ENCODE results near the gene PROX1.
A peak's percentile ranks its signal among the peaks of the same experiment; 100 is the strongest.

PROX1 gene

DNA sequence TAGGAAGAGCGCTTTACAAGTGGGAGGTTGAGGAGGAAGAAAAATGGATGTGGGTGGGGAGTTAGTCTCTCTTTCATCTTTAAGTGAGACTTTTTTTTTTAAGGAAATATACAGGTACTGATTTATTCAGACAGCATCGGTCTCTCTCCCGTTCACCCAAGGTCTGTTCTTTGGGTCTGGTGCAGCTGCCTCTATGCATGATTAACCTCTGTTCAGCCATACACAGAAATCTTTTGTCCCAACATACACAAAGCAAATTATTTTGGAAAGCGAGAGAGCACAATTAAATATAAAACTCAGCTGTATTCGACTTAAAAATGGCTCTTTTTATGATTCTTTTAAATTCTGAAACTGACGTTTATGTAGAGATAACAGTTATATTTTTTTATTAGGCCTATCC is 11.0 kb downstream of the PROX1 start:
- DNase-seq (ENCODE audit: low spot score) = no peak

- DNase-seq (ENCODE audit: low spot score) = no peak
These were observed 12.0 kb downstream of the PROX1 start for GRCh38 chr1:213999732-214000131.

GRCh38 chr1:214002060-214002459 is 14.3 kb downstream of the PROX1 start:
- no peak for DNase-seq (ENCODE audit: low spot score)

DNA sequence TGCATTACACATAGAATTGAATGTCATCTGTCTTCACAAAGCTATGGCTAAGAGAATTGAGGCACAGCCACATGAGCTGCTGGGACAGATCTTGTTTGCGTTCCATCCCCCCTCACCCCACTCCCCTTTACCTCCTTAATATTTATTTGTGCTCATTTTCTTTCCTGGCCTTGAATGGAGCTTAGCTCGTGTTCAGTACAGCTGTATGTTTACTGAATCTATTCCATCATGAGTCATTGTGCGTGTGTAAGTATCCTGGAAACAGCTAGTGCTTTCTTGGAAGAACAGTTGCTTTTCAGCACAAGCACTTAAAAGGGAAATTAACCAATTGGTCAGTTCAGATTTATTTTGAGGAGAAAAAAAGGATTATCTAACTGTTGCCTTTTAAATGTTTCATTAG is 14.7 kb downstream of the PROX1 start:
- DNase-seq (ENCODE audit: low spot score) = no peak

- DNase-seq (ENCODE audit: low spot score) = no peak
These were observed 15.5 kb downstream of the PROX1 start for GRCh38 chr1:214003233-214003632.

- no peak for DNase-seq (ENCODE audit: low spot score)
These were observed 16.2 kb downstream of the PROX1 start for GRCh38 chr1:214004014-214004413.

DNA sequence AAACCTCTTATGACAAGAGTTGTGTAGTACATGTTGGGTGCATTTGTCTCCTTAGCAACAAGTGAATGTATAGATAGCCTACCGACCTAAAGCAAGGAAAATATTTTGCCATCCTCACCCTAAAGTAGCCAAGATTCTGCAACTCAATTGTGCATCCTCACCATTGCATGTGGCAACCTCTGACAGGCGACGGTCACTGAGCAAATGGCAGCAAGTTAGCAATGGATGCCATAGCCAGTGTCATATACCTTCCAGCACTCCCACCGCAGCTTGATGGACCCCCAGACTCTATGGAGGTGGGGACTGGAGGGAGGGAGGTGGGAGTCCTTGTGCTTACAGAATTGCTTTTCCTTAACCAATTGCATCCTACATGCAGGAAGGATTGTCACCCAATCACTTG is 17.0 kb downstream of the PROX1 start:
- no peak for DNase-seq (ENCODE audit: low spot score)

- no peak for DNase-seq (ENCODE audit: low spot score)
These were observed 17.9 kb downstream of the PROX1 start for GRCh38 chr1:214005708-214006107.

GRCh38 chr1:214006845-214007244 is 19.1 kb downstream of the PROX1 start:
- DNase-seq (ENCODE audit: low spot score) = no peak

GRCh38 chr1:214008347-214008746 is 20.6 kb downstream of the PROX1 start:
- DNase-seq (ENCODE audit: low spot score) = no peak

DNA sequence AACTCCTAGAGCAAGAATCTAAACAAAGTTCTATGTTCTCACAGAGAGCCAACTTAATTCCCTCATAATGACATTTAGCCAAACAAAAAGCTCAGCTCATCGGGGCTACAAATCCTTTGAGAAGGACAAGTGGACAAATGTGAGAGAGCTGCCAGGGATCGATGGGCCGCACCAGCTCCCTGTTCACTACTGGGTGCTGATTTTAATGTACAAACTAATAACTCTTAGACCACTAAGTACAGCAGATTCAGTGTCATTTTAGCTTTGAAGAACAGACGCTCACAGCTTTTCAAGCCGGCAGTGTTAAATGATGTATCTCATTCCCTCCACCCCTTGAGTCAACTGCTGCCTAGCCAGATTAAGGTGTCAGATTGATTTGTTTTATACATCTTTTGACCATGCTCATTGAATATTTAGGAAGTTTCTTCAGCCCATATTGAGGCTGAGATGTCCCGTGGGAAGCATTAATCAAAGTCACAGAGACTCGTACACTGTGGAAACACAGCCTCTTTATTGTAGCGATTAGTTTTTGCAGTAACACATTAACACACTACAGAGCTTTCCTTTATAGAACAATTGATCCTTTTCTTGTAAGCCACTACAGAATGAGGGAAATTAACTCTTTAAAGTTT is 21.1 kb downstream of the PROX1 start:
- no peak for DNase-seq (ENCODE audit: low spot score)

DNA sequence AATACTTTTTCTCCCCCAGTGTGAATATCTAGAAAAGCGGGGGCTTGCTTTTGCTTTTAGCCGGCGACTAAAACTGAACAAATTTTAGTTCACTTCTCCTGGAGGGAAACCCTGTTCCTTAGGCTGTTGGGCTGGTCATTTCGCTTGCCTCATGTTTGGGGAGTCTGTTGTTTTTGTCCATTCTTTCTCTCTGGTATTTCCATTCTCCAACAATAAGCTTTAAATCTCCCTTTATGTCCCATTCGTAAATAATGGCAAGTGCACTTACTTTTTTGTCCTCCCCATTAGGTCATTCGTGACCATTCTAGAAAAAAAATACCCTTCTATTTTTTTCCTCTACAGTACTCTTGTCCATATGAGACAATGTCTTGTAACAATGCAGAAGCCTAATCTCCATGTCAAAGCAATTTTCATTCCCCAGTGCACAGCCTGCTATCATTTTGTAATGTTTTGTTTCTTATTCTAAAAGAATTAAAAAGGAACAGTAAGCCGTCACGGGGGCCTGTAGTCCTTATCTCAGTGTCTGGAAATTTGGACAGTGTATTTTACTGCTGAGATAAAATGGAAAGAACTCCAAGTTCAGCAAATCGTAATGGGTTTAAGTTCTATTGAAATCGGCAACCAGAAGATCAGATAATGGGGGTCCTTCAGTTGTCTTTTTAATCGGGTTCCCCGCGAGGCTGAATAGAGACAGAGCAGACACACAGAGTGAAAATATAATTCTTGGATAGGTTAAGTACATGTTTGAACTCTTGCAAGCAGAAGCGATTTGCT is 21.8 kb downstream of the PROX1 start:
- no peak for DNase-seq (ENCODE audit: low spot score)

DNA sequence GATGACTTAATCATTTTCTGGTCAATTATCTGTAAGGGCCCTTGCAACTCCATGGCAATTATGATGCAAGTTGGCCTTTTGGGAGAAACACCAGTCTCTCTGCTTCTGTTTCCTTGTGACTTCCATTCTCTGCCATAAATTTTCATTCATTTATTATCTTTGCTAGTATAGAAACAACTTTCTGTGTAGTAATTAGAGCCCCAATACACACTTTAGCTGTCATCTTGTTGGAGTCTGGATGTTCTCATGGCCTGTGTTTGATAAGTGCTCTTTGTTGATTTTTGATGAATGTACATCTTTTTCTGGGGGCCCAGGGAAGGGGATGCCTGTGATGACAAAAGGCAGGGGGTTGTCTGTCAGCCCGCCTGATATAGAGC is 22.4 kb downstream of the PROX1 start:
- peak; percentile 95 for DNase-seq (ENCODE audit: low spot score)

GRCh38 chr1:214010717-214011116 is 22.9 kb downstream of the PROX1 start:
- DNase-seq (ENCODE audit: low spot score) = no peak

DNA sequence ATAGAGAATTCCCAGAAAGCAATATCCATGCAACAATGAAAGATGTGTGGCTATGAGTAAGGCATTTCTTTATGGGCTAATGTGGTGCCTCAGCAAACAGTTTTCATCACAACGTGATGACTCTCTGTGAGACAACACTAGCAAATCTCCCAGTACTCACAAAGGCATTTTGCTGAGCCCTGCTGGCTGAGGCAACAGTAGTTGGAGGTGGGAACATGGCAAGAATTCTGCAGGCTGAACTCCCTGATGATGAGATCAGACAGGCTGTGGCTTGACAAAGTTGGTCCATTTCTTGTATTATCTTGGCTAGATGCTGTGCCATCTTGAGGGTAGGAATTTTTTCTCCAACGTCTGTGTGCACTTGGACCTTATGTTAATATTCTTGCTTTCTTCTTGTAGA is 24.6 kb downstream of the PROX1 start:
- DNase-seq (ENCODE audit: low spot score) = no peak

- DNase-seq (ENCODE audit: low spot score) = no peak
These were observed 26.0 kb downstream of the PROX1 start for GRCh38 chr1:214013614-214014377.

DNA sequence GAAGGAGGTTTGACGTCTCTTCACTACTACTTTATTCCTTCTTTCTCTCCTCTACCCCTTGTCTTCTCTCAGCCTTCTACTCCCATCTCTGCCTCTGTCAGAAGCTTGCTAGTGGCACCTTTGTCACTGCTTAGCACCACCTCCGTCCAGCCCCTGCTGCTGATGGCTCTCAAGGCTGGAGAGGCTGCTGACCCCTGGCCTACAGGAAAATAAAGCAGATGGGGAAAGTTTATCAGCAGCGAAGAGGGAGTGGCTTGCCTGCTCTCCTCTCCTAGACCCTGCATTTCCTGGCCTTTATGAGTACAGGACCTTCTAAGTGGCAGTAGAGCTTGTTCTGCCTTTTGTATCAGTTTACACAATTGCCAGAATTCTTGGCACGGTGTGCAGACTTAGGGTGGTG is 27.0 kb downstream of the PROX1 start:
- DNase-seq (ENCODE audit: low spot score) = no peak

GRCh38 chr1:214017191-214017982 is 29.6 kb downstream of the PROX1 start:
- no peak for DNase-seq (ENCODE audit: low spot score)

- no peak for DNase-seq (ENCODE audit: low spot score)
These were observed 30.9 kb downstream of the PROX1 start for GRCh38 chr1:214018386-214019268.

DNA sequence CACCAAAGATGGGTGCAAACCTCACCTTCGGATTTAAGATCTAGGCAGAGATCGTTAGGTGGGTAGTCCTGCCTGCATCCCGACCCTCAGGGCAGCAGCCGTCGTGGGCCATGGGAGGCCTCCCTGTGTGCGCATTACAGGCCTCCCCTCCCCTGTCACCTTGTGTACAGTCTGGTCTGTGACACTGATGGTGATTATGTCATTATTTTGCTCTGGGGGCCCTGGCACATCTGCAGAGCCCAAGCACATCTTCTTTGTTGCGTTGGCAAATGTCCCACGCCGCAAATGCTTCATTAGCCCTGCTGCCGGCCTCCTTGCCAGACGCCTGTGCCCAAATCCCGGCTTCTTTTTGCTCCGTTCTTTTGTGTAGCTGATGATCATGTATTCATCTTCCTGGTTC is 31.7 kb downstream of the PROX1 start:
- no peak for DNase-seq (ENCODE audit: low spot score)

- DNase-seq (ENCODE audit: low spot score) = no peak
These were observed 33.5 kb downstream of the PROX1 start for GRCh38 chr1:214021321-214021720.

Data from SK-N-DZ (cell line).